HK-2 (cell line): ENCODE data around the gene KCNIP3.

Experiments
- DNase-seq: peaks from one replicate; pipeline ENCODE4 v3.0.0-alpha.2; 2018; ENCODE audit not compliant: unreplicated experiment

The KCNIP3 gene

DNA sequence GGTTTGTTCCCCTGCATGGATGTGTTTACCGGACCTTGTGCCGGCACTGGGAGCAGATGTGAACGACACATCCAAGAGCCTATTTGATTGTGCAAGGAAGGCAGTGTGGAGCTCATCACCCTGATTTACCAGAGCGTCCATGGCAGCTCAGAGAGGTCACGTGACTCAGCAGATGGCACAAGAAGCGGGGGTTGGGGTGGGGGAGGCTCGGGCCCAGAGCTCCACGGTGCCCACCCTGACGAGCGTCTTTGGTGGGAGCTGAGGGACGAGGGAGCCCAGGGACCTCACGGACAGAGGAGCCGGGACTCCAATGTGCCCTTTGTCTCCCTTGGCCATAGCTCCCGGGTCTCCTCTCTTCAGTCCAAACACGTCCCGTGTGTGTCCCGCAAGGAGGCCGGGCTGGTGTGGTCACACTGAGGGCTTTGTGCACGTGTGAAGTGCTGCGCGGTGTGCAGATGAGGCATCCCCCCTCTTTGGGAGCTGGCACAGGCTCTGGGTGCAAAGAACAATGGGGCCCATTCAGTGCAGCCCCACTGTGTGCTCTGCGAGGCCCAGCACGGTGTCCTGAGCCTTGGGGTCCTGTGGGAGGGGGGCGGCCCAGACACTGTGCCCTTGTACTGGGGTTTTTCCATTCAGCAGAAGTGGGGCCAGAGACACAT, 15.5 kb downstream of the KCNIP3 start:
- no peak for DNase-seq

DNA sequence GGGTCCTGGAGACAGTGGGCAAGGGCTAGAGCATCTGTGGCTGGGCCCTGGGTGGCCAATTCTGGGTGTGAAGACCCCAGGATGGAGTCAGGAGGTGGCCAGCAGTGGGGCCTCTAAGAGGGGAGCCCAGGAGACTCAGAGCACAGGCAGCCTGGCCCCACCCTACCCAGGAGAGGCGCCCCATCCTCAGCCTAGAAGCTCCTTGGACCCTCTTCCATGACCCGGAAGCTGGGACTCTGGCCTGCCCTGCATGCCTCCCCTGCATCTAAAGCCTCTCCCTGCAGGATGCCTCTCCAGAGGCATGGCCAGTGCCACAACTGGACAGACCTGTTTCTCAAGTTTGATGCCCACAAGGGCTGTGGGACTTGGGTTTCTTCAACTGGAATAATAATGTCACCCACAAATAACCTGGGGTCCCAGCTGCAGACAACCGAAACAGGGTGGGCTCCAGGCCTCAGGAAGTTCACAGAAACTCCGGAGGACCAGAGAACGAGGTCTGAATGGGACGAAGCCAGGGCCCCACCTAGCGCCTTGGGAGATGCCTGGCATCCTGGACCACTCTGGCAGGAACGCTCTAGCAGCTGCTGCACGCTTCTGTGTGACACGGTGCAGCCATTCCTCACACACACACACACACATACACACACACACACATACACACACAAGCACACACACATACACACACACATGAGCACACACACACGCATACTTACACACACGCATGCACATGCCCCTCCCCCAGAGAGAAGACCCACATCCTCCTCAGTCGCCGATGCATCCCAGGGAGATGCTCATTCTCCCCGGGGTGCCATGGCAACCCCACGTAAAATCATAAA, 16.4 kb downstream of the KCNIP3 start:
- DNase-seq = no peak

- no peak for DNase-seq
Measured at GRCh38 chr2:95314598-95314963, 17.4 kb downstream of the KCNIP3 start.

DNA sequence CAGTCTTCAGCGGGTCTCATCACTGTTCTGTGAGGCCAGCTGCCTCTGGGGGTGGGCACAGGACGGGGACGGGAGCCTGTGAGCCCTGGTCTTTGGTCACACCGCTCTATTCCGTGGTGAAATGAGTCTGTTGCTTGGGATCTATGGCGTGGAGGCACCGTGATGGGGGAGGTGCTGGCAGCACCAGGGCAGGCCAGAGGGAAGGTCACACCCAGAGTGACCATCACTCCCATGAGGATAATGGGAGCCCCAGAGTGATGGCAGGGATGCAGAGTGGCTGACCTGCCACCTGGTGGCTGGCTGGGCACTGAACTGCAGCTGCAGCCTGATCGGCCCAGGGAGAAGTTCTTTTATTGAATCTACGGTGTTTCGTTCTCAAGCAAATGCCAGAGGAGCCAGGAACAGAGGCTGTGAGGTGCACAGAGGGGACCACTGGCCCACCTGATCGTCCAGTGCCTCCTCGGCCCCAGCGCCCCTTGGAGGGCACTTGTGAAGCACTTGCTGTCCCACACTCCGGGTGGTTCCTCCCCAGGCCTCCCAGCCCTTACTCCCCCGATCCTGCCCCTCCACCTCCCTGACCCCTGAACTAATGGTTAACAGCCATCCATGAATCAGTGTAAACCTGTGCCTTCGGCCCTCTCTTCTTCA, 17.9 kb downstream of the KCNIP3 start:
- DNase-seq = peak; percentile 71

GRCh38 chr2:95315801-95316411, 18.8 kb downstream of the KCNIP3 start:
- peak; percentile 88 for DNase-seq

DNA sequence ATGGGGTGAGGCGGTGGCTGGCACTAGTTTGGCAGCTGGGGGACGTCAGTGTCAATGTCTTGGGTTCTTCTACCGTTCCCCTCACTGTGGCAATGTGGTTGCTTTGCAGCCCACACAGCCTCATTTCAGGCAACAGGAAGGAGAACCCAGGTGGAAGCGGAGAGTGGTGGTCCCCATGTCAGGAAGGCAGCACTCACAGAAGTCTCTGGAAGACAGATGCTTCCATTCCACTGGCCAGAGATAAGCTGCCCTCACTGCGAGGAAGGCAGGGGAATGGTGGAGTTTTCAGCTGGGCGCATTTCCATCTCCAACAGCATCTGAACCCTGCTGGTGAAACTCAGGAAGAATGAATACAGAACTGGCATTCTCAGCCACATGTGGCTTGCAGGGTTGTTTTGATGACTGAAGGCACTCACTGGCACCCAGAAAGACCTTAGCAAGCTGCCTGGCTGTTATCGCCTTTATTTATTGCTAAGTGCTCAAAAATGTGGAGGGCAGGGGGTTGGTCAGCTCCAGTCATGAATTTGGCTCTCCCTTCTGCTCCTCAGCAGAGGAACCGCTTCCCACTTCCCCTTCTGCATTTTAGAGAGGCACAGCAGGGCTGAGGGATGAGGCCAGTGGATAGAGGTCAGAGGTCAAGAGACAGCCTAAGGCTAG, 19.4 kb downstream of the KCNIP3 start:
- no peak for DNase-seq

DNA sequence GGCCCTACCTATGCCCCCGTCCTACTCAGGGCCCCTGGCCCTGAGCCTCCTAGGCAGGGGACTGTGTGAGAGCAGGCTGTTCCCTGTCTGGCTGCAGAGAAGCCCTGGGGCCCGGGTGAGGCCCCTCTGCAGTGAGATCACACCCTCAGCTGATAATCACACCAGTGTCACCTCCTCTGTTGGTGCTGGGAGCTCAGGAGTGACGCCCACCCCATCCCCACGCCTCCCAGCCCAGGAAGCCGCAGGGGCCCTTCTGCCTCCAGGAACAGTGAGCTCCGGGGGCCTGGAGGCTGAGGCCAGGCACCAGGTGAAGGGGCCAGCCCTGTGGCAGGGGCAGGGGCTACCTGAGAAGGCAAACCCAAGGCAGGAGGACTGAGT, 20.0 kb downstream of the KCNIP3 start:
- peak; percentile 61 for DNase-seq

GRCh38 chr2:95317665-95318425, 20.7 kb downstream of the KCNIP3 start:
- no peak for DNase-seq

DNA sequence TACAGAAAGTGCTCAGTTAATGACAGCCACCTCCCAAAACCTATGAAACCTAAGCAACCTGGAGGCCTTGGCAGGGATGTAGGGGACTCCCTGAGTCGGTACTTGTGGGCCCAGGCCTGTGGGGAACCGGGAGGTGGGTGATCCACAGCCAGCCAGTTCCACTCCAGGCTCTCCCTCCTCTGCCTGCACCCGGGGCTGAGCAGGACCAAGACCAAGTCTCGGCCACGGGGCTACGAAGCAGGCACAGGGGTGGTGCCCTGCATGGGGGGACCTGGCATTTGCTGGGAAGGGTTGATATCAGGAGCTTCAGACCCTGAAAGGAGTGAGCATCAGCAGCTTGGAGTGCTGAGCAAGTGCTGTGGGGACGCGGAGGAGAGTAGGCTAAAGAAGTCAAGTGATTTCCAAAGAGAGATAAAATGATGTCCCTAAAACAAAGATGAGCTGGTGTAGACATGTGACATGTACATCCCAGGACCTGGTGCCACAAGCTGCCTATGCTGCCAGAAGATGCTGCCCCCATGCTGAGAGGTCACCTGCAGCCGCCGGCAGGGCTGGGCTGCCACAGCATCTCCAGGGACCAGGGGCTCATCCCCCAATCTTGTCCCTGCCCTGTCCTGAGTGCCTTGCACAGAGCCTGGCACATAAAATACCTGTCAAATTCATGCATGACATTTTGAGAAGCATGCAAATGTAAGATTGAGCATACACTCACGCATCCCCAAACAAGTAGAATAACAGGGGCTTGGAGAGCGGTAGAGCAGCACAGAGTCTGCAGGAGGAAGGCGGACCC, 21.5 kb downstream of the KCNIP3 start:
- DNase-seq = no peak

- no peak for DNase-seq
Measured at GRCh38 chr2:95319481-95320343, 22.6 kb downstream of the KCNIP3 start.

- DNase-seq = no peak
Measured at GRCh38 chr2:95320344-95320712, 23.2 kb downstream of the KCNIP3 start.

GRCh38 chr2:95320986-95321767, 24.0 kb downstream of the KCNIP3 start:
- no peak for DNase-seq

DNA sequence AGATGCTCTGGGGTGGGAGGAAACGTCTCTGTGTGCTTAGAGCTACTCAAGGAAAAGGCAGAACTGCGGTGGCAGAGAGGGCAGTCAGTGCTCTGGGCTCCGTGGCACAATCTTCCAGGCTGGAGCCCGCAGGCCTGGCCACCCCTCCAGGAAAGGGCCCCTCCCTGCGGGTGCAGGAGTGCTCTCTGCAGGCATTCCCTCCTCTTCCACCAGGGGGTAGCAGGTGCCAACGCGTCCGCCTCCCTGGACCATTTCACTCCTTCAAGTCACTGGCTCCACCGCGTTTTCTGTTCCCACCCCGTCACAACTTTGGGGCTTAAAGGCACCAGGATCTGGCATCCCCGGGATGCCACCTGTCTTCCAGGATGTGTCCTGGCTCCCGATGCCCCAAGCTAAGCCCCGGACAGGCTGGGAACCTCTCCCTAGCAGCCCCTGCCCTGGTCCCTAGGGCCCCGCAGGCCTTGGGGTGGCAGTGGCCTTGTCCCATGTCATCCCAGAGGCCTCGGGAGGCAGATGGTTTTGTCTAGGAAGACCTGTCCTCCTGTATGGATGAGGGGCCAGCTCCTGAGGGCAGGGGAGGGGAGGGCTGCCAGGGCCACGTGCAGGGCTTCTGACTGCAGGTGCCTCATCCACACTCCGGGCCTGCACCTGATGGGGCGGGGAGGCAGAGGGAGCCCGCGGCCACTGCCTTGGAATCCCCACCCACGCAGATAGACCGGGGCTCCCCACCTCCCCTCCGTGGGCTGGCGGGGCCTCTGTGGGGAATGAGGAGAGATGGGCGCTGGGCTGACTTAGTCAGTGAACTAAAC, 26.4 kb downstream of the KCNIP3 start:
- peak; percentile 51 for DNase-seq

GRCh38 chr2:95325026-95325425, 27.9 kb downstream of the KCNIP3 start:
- DNase-seq = no peak

- DNase-seq = no peak
Measured at GRCh38 chr2:95325590-95326432, 28.7 kb downstream of the KCNIP3 start.

- DNase-seq = no peak
Measured at GRCh38 chr2:95326433-95327140, 29.4 kb downstream of the KCNIP3 start.
